ENCODE measurements around the gene MOCS1. TPM values are rescaled to one million over a fixed set of nuclear protein-coding genes. Genes with fewer than 3 reads are reported as not detected.

Gene MOCS1
- polyA plus RNA-seq, 10 donors: 4.5 to 7.1 (median 6.0) TPM

GRCh38 chr6:39950125-39950720 lies 16.0 kb upstream of the MOCS1 start:
- no peak for DNase-seq

DNA sequence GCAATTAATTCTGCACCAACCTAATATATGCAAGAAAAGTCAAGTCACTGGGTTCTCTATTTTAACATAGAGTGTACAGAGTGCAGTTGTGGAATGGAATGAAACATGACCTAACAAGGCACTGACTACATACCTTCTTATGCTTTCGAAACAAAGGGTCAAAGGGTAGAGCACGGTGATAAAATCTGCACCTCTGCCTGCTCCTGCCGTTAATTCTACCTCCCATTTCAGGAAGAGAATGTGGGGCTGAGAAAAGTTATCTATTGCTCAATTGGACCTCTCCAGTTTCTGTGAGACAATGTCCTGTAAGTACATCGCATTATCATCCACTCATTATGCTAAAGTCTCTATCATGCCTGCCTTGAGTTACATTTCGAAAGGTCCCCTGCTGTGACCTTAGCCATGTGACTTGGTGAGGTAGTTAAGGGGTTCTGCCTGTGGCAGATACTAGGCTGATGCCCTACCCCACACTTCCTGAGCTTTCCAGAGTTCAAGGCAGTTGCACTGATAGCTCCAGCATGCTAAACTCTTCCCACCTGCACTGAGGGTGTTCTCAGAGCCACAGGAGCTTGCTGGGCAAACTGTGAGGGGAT lies 14.0 kb upstream of the MOCS1 start:
- DNase-seq: no peak

GRCh38 chr6:39947611-39948068 lies 13.4 kb upstream of the MOCS1 start:
- DNase-seq: no peak

- DNase-seq: no peak
These were observed 11.4 kb upstream of the MOCS1 start for GRCh38 chr6:39945626-39946025.

DNA sequence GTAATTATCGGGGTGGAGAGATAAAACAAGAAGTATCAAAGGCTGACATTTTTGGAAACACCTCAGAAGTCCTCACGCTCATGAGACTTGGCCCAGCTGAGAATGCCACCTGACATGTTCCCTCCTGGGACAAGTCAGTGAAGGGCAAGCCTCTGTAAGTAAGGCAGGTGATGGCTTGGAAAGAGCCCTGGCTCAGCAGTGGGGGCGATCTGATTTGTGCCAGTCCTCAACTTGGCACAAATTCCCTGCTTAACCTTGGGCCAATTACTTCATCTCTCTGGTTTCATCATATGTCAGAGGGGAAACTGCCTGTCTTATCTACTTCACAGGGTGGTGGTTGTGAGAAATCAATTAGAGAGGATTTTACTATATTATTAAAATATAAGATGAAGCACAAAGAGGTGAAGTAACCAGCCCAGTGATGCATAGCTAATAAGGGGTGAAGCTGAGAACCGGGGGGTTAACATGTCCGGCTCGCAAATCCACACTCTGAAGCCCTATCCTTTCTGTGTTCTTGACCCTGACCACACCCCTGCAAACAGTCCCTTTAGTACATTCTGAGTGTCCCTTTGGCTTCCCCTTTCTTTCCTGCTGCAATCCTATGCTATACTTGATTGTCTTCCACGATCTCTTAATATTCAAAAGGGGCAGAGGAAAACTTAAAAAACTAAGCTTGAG lies 8.8 kb upstream of the MOCS1 start:
- DNase-seq: no peak

DNA sequence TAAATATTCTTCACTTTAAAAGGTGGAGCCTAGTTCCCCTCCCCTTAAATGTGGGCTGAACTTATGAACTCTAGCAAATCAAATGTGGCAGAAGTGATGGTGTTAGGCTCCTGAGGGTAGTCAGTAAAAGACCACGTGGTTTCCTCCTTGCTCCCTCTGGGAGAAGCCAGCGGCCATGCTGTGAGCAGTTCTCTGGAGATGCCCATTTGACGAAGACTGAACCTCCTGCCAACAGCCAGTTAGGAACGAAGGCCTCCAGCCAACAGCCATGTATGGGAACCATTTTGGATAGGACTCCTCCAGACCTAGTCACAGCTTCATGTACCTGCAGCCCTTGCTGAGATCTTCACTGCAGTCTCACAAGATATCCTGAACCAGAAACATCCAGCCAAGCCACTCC lies 7.6 kb upstream of the MOCS1 start:
- no peak for DNase-seq

DNA sequence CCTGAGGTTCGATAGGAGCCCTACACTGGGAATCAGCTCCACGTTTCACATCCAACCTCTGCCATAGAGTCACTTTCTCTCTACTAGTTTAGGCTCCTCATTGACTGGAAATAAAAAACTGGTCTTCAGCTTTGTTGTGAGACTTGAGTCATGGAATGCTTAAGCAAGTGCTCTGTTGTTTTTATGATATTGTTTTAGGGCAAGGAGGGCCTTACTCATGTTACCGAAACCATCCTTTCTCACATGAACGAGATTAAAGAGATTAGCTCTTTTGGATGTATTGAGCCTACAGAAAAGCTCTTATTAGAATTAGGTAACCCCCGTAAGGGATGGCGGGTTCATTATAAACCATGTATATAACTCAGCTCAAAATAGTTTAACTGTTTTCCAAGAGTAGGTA lies 6.9 kb upstream of the MOCS1 start:
- DNase-seq: no peak

DNA sequence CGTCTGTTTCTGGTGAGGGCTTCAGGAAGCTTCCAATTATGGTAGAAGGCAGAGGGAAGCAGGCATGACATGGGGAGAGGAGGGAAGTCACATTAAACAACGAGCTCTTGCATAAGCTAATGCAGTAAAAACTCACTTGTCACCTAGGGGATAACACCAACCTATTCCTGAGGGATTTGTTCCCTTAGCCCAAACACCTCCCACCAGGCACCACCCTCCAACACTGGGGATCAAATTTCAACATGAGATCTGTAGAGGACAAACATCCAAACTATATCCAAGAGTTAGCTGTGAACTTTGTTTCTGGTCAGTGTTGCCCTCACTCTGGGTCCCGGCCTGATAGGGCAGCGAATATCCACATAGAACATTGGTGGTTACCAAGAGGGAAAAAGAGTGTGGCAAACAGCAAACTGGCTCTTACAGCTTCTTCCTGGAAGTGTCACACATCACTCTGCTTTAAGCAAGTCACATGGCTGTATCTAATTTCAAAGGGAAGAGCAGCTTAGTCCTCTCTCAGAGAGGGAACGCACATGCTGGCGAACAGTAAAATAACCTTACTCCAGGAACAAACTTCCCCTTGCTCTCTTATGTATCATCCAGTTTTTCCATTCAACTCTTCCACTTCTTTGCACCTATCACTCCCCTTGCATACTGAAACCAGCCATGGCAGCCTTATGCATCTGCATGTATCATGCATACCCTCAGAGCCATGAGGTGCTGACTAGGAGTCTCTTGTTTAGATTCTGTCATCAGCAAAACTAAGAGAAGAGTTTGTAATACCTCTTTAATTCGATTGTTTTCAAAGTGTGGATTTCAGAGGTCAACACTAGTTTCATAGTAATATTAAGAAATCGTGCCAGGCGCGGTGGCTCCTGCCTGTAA lies 4.8 kb upstream of the MOCS1 start:
- no peak for DNase-seq

DNA sequence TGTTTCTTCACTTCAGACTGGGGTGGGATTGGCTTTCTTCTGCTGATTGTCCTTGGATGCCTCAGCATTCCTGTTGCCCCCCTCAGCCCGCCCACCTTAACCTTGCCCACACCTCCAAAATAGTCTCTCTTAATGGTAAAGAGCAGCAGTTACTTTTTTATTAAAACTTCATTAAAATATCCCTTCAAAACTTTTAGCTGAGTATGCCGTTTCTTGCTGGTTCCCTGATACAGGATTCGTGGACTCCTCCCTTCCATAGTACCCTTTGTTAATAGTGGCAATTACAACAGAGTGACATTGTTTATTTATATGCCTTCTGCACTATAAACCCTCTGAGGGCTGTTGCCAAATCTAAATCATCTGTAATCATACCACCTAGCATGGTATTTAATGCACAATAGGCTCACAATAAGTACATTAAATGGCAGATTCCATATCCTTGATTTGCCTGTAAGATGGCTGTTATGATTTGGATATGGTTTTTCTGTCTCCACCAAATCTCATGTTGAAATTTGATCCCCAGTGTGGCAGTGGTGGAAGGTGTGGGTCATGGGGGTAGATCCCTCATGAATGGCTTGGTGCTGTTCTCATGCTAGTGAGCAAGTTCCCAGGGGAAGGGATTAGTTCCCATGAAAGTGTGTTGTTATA lies 3.5 kb upstream of the MOCS1 start:
- no peak for DNase-seq

- no peak for DNase-seq
These were observed 2.6 kb upstream of the MOCS1 start for GRCh38 chr6:39936857-39937256.

DNA sequence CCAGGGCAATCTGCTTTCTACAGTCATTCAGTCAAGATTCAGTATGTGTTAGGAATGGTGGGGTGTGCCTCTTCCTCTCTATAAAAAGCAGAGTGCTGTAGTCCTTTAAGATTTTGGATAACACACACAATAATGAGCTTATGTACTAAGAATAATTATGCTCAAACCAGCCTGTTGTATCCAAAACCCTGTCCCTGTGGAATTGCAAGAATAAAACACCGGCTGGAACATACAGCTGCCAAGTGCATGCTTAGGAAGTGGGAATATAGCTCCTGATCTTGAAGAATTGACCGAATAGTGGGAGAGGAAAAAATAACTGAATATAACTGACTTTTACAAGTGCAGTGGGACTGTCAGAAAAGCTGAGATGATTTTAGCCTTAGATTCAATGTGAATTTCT lies 979 bp upstream of the MOCS1 start:
- DNase-seq: peak in 1 of 3 donors; percentile 36

- no peak for DNase-seq
These were observed 562 bp downstream of the MOCS1 start for GRCh38 chr6:39933669-39934130.

DNA sequence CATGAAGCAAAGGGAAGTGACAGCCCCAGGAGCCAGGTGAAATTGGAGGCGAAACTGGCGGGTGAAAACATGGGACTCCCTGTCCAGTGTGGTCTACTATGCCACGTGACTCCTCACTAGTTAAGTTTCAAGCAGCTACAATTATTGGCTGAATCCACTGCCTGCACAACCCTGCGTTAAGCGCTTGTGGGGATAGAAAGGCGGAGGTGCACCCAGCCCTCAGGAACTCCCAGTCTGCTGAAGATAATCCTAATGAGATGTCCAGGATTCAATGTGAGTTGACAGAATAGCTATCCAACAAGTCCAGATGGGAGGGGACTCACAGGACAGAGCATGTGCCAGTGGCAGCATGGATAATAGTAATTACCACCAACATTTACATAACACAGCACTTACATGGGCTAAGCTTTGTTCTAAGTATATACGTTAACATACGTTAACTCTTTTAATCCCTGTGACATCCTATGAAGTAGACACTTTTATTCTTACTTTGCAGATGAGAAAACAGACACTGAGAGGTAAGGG lies 1.8 kb downstream of the MOCS1 start:
- no peak for DNase-seq

DNA sequence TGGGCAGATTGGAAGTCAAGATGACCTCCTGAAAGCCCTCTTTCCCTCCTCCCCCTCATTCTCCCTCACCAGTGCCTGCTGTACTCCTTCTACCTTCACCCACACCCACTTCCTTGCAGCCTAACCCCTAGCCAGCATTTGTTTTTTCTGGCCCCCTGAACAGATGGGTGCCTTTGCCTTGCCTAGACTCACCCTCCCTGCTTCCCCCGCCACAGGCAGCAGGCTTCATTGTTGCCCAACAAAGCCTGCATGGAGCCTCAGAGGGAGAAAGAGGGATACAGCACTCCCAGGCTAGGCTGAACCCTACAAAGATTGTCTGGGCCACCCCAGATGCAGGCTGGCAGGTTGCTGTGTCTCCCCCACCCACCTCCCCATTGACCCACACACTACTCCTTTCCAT lies 2.7 kb downstream of the MOCS1 start:
- DNase-seq: no peak

DNA sequence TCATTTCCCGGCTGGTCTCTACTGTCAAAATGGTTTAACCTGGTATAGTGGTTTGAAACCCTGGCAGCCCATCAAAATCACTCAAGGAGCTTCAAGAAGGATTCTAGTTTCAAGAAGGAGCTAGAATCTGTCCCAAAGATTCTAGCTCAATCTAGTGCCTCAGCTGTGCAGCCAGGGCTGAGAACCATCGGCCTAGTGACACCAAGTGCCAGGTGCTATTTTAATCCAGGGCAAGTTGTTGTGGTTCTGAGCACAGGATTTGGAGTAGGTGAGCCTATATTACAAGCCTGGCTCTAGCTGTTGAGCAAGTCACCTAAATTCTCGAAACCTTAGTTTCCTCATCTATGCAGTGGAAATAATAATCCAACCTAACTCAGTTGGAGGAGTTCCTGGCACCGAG lies 3.7 kb downstream of the MOCS1 start:
- DNase-seq: no peak

- no peak for DNase-seq
These were observed 4.4 kb downstream of the MOCS1 start for GRCh38 chr6:39929733-39930461.

- no peak for DNase-seq
These were observed 5.1 kb downstream of the MOCS1 start for GRCh38 chr6:39929039-39929732.

GRCh38 chr6:39927159-39927558 lies 7.1 kb downstream of the MOCS1 start:
- DNase-seq: no peak

- DNase-seq: no peak
These were observed 7.6 kb downstream of the MOCS1 start for GRCh38 chr6:39926668-39927067.

- DNase-seq: no peak
These were observed 8.4 kb downstream of the MOCS1 start for GRCh38 chr6:39925931-39926290.

All from muscle of back (tissue), 11 donors.